ENCODE measurements around the gene ITLN2.
"Not testable (repeated sequence)": the region's sequence is repeated elsewhere in the genome, so short reads cannot be mapped to it uniquely, and the experiment has no call there.

Gene ITLN2

DNA sequence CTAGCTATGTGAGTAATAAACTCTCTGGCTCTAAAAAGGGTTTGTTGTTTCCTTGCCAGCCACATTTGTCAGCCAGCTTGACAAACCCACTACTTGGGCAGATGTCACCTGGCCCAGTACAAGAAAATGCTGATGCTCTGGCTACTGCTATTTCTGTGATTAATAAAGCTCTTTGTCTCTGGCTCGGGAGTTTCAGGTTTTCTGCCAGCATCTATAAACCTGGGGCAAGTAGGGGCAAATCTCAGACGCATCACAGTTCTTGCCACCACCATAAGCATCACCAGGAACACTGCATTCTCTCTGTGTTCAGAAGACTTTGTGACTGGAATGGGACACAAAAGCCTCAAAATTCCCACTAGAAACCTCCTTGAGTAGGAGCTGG is 2.5 kb downstream of the ITLN2 start:
- DNase-seq: no peak

DNA sequence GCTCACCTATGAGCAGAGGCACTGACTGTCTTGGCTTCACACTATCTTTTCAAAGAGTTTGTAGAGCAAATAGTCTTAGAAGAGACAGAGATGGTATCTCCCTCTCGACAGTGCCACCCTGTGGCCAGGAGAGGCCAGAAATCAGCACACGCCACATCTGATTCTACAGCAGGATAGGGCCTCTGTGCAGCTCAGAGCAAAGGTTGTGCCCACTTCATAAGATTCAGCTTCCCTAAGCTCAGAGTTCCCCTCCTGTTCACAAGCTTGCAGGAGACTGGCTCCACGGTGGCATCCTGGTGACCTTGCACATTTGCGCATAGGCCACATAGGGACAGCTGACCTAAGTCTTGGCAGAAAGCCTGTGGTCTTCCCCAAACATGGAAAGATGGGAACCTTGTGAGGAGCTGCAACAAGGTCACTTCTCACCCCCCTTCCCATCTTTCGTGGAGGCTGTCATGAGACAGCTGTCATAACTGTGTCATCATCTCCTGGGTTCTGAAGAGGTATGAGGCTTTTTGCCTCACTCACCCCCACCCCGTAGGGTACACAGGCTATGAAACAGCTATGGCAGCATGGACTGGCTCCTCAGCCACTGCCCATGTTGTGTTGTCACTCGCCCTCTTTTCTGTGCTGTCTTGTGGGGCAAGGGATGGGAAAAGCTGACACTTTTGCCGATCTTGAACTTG is 3.0 kb downstream of the ITLN2 start:
- DNase-seq: no peak

- DNase-seq: no peak
Measured at GRCh38 chr1:160950657-160951056, 4.0 kb downstream of the ITLN2 start.

DNA sequence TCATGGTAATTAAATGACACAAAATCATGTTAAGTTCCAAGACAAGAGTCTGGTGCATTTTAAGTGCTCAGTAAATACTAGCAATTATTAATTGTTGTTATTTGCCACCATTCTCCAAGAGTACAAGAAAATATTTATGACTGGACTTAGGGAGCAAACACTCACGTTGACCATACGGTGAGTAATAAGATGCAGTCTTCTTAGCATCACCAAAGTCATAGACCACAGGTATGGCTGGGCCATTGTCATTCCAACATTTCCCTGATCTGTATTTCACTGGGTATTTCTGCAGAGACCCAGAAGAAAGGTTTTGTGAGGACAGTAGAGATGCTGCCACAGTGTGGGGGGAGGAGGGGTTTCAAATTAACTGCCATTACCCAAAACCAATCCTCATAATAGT is 4.7 kb downstream of the ITLN2 start:
- DNase-seq: no peak

DNA sequence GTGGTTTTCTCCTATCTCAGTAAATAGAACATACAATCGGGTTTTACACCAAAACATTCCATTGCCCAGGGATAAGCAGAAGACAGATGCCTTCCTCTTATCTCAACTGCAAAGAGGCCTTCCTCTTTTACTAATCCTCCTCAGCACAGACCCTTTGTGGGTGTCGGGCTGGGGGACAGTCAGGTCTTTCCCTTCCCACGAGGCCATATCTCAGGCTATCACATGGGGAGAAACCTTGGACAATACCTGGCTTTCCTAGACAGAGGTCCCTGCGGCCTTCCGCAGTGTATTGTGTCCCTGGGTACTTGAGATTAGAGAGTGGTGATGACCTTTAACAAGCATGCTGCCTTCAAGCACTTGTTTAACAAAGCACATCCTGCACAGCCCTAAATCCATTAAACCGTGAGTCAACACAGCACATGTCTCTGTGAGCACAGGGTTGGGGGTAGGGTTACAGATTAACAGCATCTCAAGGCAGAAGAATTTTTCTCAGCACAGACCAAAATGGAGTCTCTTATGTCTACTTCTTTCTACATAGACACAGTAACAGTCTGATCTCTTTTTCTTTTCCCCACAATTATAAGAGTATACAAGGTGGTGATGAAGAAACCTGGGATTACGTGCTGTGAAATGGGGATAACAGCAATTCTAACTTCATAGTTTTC is 5.3 kb downstream of the ITLN2 start:
- DNase-seq: not testable (repeated sequence)

DNA sequence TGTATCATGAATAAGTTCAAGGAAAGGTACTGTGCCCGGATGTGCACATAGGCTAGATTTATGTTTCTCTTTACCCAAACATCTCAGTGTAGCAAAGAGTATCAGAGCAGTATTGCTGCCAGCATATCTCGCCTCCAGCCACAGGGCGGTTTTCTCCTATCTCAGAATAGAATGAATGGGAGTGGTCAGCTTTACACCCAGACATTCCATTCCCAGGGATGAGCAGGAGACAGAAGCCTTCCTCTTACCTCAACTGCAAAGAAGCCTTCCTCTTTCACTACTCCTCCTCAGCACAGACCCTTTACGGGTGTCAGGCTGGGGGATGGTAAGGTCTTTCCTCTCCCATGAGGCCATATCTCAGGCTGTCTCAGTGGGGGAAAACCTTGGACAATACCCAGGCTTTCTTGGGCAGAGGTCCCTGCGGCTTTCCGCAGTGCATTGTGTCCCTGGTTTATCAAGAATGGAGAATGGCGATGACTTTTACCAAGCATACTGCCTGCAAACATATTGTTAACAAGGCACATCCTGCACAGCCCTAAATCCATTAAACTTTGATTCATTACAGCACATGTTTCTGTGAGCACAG is 7.3 kb downstream of the ITLN2 start:
- not testable (repeated sequence) for DNase-seq

GRCh38 chr1:160945881-160946280 is 8.7 kb downstream of the ITLN2 start:
- not testable (repeated sequence) for DNase-seq

DNA sequence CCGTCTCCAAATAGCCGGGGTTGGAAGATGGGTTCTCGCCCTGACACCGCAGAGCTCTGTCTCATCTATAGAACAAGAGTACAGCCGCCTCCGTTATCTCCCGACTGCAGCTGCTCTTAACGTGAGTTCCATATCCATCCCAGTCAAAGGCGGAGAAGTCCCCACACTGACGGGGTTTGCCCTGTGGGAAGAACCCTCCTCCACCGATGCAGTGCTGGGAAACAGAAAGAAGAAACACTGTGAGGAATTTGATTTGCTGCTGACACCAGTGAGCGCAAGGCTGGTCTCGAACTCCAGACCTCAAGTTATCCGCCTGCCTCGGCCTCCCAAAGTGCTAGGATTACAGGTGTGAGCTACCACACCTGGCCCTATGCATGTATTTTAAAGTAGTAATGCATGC is 9.5 kb downstream of the ITLN2 start:
- no peak for DNase-seq

DNA sequence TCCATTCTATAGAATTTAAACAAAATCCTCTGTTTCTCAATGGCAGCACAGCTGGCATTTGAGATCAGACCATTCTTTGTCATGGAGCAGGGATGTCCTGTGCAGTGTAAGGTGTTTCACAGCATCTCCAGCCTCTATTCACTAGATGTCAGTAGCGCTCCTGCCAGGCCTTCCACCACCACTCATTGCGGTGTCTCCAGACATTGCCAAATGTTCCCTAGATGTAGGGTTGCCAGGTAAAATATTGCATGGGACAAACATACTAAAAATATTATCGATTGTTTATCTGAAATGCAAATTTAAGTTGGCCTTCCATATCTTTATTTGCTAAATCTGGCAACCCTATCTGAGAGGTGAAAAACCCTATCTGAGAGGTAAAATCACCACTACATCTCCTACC is 11.7 kb downstream of the ITLN2 start:
- DNase-seq: no peak

GRCh38 chr1:160936666-160937065 is 17.9 kb downstream of the ITLN2 start:
- not testable (repeated sequence) for DNase-seq

DNA sequence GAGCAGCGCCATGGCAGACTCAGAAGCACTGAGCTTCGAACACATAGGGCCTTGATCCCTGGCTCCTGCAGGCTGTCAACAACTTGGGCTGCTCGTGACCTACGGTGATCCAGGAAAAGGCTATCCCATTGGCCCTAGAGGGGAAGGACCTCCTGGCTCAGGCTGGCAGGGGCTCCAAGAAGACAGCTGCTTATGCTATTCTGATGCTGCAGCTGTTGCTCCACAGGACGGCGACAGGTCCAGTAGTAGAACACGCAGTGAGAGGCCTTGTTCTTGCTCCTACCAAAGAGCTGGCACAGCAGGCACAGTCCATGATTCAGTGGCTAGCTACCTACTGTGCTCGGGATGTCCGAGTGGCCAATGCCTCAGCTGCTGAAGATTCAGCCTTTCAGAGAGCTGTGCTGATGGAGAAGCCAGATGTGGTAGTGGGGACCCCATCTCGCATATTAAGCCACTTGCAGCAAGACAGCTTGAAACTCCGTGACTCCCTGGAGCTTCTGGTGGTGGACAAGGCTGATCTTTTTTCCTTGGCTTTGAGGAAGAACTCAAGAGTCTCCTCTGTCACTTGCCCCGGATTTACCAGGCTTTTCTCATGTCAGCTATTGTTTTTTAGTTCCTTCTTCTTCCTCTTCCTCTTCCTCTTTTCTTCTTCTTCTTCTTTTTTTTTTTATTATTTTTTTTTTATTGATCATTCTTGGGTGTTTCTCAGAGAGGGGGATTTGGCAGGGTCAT is 18.9 kb downstream of the ITLN2 start:
- DNase-seq: no peak

- not testable (repeated sequence) for DNase-seq
Measured at GRCh38 chr1:160933305-160933704, 21.3 kb downstream of the ITLN2 start.

DNA sequence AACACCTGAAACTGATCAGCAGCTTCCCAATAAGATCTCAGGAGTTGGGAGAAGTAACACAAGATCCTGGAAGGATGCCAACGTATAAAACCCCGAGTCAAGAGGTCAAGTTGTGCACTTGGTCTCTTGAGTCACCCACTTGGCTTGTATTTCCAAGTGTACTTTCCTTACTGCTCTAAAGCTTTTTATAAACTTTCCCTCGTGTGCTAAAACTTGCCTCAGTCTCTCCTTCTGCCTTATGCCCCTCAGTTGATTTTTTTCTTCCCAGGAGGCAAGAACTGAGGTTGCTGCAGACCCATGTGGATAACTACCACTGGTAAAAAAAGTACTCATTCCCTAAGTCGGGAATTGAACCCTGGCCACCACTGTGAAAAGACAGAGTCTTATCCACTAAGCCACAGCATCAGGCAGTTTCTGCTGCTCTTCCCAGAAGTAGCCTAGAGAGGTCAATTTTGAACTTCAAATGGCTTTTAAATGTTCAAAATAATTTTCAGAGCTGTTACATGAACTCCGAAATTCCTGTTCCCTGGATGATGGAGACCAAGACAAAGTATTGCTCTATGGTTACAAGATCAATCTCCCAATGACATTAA is 28.9 kb downstream of the ITLN2 start:
- no peak for DNase-seq

DNA sequence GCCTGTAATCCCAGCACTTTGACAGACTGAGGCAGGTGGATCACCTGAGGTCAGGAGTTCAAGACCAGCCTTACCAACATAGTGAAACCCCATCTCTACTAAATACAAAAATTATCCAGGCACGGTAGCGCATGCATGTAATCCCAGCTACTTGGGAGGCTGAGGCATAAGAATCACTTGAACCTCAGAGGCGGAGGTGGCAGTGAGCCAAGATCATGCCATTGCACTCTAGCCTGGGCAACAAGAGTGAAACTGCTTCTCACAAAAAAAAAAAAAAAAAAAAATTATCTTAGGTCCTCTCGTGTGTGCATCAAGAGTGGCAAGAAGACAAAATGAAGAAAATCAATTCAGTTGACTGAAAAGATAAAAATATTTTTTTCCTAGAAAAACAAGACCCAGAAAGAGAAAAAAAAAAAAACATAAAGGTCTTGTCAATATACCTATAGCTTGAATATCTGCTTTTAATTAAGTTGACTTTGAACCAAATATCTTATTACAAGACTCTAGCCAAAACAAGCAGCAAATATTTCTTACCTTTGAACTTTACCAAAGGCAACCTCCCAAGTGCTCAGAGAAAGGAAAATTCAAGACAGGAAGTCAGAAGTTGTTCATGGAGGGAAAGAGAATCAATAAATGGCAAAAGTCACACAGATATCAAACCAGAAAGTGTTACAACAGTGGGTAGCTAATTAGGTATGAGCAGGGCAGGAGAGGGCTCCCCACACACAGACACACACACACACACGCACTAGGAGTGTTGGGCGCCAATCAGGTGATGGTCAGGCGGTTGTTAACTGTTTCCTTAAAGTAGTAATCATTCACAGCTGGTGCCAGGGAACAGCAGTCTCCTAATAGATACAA is 29.6 kb downstream of the ITLN2 start:
- DNase-seq: no peak

- no peak for DNase-seq
Measured at GRCh38 chr1:160916666-160917065, 37.9 kb downstream of the ITLN2 start.

- DNase-seq: not testable (repeated sequence)
Measured at GRCh38 chr1:160913229-160913628, 41.4 kb downstream of the ITLN2 start.

DNA sequence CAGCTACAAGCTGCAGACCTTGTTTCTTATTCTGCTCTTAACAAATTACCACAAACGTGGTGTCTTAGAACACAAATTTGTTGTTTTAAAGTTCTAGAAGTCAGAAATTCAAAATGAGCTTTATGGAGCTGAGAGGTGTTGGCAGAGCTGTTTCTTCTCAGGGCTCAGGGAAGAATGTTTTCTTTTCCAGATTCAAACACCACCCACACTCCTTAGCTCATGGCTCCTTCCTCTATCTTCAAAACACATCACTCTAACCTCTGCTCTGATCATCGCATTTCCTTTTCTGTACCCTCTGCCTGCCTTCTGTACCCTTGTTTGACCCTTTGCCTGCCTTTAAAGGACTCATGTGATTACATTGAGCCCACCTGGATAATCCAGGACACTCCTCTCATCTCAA is 42.7 kb downstream of the ITLN2 start:
- DNase-seq: no peak

DNA sequence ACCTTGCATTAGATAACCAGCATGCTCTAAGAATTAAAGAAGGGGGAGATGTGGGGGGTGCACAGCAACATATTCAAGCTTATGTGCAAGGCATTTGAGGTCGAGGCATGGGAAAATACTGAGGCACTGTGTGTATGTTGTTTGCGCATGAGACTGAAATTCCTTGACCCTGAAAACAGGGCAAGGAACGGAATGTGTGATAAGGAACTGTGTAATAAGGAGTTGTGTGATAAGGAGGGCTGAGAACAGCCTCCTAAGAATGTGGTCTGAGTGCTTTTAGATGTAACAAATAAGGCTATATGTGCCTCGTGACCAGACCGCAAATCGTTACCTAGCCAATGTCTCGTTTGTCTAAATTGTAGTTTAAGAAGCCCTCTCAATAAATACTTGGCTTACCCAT is 43.2 kb downstream of the ITLN2 start:
- no peak for DNase-seq

DNA sequence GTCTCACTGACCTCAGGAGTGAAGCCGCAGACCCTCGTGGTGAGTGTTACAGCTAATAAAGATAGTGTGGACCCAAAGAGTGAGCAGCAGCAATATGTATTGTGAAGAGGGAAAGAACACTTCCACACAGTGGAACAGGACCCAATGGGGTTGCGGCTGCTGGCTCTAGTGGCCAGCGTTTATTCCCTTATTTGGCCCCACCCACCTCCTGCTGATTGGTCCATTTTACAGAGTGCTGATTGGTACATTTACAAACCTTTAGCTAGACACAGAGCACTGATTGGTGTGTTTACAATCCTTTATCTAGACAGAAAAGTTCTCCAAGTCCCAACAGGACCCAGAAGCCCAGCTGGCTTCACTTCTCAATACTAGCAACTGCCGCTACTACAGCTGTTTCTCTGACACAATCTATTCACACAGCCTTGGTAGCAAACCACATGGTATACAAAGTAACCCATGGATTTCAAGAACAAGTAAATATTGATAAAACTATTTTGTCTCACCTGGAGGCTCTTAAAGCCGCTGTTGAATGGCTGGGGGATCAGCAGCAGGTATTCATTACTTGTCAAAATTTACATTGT is 44.3 kb downstream of the ITLN2 start:
- DNase-seq: no peak

GRCh38 chr1:160907976-160908375 is 46.6 kb downstream of the ITLN2 start:
- no peak for DNase-seq

- no peak for DNase-seq
Measured at GRCh38 chr1:160905617-160905989, 49.0 kb downstream of the ITLN2 start.

Data from right forelimb (tissue), 1 donor.